Measurements from ENCODE around the gene ME1. TPM values are rescaled to one million over a fixed set of nuclear protein-coding genes. Genes with fewer than 3 reads are reported as not detected.

Gene ME1
- total and polyA plus RNA-seq, 9 of the 15 experiments (the other 6 are each of a cell fraction or from before 2014, with no cell fraction given), result 3.2 to 10.4 (median 5.5) TPM

DNA sequence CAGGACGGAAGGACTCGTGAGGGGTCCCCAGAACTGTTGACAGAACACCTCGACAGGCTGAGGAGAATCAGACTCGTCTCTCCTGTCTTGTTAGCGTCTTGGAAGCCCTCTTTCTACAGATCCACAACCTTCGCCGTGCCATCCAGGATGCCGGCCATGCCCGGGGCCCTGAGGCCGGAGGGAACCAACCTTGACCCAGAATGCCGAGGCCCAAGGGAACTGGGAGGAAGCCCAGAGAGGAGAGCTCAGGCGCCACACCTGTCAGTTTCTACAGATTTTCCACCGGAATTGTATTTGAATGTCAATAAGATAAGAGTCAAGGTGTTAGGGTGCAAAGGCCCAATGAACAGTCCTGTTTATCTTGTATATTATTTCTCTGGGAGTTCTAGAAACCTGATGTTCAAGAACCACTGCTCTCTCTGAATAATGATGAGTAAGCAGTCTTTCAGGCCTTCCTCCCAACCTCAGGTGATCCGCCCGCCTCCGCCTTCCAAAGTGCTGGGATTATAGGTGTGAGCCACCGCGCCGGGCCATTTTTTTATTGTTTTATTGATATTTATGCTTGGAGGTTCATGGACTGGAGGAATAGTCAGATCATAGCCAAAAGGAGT lies 799 bp upstream of the ME1 start:
- Histone ChIP-seq H4K20me1 (replicated peaks; ENCODE audit: control insufficient read depth, insufficient read depth, low read length) (no peaks in the 10 kb centered on the region), H3K4me2 (ENCODE audit: insufficient read depth, low read length) (peak overlapping the region; percentile 99), H3K9me3 (replicated peaks; ENCODE audit: control insufficient read depth, insufficient read depth, low read depth, low read length) (no peaks in the 10 kb centered on the region), H3K4me3 (peak overlapping the region; percentile 77), H2AFZ (ENCODE audit: low read depth, low read length) (peak overlapping the region; percentile 98), H3K27ac (ENCODE audit: extremely low read depth, low read depth, low read length) (peak overlapping the region; percentile 88), H3K9me1 (ENCODE audit: control insufficient read depth, insufficient read depth, low read length) (no peaks in the 10 kb centered on the region), H3K36me3 (ENCODE audit: control insufficient read depth, insufficient read depth, low read length) (no peaks in the 10 kb centered on the region), H3K79me2 (ENCODE audit: control insufficient read depth, insufficient read depth, low read length) (peaks cover 15% of the 10 kb centered on the region), H3K4me1 (replicated peaks in 1 of 2; ENCODE audit: control insufficient read depth in 2 of 2, insufficient read depth in 2 of 2, low read length in 2 of 2) (peaks cover 8 to 21% of the 10 kb centered on the region in 2 experiments; a peak in 4 of 5 replicates), H3K9ac (ENCODE audit: insufficient read depth in 1 of 2, low read depth in 2 of 2, low read length in 2 of 2) (peak overlapping the region; percentile 86 to 96), H3K27me3 (ENCODE audit: control insufficient read depth in 2 of 2, insufficient read depth in 2 of 2, low read length in 2 of 2) (no peaks in the 10 kb centered on the region)
- ChIA-PET POLR2A (interaction anchor here (0.6 to 1.3 kb wide), 3 partner anchors 9 to 577 kb away, joined by 3 to 4 read pairs (median 3); no protein-coding TSS in a partner anchor), CTCF (ENCODE audit: low intra/inter-chr PET ratio) (interaction anchor here (0.6 kb wide), 1 partner anchor 243 kb away, joined by 5 read pairs; no protein-coding TSS in a partner anchor)
- WGBS (ENCODE audit: insufficient coverage, low coverage, missing lambda C conversion rate), result 19% methylated on average over 19 of the region's 19 CpGs
- BruUV-seq (replicated peaks), result TSS peak; percentile 87
- in situ Hi-C loops (cut with MboI), result no loop called here
- intact Hi-C loops (cut with micrococcal nuclease), result no loop called here
- ATAC-seq (peak; percentile 21), DNase-seq (ENCODE audit: extremely low read depth in 1 of 4, low spot score in 3 of 4) (peak in 3 of 4 experiments; percentile 14 to 50 (median 16)), FAIRE-seq (peak; percentile 52)
- TF ChIP-seq GTF3C2 (IDR thresholded peaks at IDR 0.05; ENCODE audit: borderline replicate concordance, extremely low read depth, insufficient read length), result no peak
- 0 out of 2 replicates have a peak, but pooled peaks have one; percentile 43 for TF ChIP-seq HDGF (IDR thresholded peaks at IDR 0.05)
- no peak for TF ChIP-seq MED1 (CRISPR knock-in tag; IDR thresholded peaks at IDR 0.05; ENCODE audit: borderline replicate concordance)
- TF ChIP-seq SPI1 (IDR thresholded peaks at IDR 0.05; ENCODE audit: borderline replicate concordance, low read depth, low read length), result no peak
- TF ChIP-seq, protein P1, sequence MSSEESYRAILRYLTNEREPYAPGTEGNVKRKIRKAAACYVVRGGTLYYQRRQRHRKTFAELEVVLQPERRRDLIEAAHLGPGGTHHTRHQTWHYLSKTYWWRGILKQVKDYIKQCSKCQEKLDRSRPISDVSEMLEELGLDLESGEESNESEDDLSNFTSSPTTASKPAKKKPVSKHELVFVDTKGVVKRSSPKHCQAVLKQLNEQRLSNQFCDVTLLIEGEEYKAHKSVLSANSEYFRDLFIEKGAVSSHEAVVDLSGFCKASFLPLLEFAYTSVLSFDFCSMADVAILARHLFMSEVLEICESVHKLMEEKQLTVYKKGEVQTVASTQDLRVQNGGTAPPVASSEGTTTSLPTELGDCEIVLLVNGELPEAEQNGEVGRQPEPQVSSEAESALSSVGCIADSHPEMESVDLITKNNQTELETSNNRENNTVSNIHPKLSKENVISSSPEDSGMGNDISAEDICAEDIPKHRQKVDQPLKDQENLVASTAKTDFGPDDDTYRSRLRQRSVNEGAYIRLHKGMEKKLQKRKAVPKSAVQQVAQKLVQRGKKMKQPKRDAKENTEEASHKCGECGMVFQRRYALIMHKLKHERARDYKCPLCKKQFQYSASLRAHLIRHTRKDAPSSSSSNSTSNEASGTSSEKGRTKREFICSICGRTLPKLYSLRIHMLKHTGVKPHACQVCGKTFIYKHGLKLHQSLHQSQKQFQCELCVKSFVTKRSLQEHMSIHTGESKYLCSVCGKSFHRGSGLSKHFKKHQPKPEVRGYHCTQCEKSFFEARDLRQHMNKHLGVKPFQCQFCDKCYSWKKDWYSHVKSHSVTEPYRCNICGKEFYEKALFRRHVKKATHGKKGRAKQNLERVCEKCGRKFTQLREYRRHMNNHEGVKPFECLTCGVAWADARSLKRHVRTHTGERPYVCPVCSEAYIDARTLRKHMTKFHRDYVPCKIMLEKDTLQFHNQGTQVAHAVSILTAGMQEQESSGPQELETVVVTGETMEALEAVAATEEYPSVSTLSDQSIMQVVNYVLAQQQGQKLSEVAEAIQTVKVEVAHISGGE (CRISPR knock-in tag; IDR thresholded peaks at IDR 0.05), result no peak
- peak; percentile 45; the same call in 1 of the 2 replicates for TF ChIP-seq ZEB2 (IDR thresholded peaks at IDR 0.05)
- peak; percentile 99 for TF ChIP-seq MAFF (IDR thresholded peaks at IDR 0.05; ENCODE audit: low read length)
- peak; percentile 57 for TF ChIP-seq NFE2 (IDR thresholded peaks at IDR 0.05; ENCODE audit: low read depth)
- peak; percentile 64 for TF ChIP-seq EGR1 (conservative IDR thresholded peaks at IDR 0.05)
- TF ChIP-seq ZNF316 (IDR thresholded peaks at IDR 0.05), result peak; percentile 100
- TF ChIP-seq MAFK (IDR thresholded peaks at IDR 0.05; ENCODE audit: low read length), result peak; percentile 97
- TF ChIP-seq ZC3H4 (CRISPR knock-in tag; IDR thresholded peaks at IDR 0.05; ENCODE audit: borderline replicate concordance), result no peak
- TF ChIP-seq HCFC1 (IDR thresholded peaks at IDR 0.05; ENCODE audit: low read depth, low read length), result no peak
- peak; percentile 99 for TF ChIP-seq C11orf30 (IDR thresholded peaks at IDR 0.05; ENCODE audit: low read depth)

Data from K562 (cell line).